ENCODE results near the gene DGKD.

Gene DGKD

DNA sequence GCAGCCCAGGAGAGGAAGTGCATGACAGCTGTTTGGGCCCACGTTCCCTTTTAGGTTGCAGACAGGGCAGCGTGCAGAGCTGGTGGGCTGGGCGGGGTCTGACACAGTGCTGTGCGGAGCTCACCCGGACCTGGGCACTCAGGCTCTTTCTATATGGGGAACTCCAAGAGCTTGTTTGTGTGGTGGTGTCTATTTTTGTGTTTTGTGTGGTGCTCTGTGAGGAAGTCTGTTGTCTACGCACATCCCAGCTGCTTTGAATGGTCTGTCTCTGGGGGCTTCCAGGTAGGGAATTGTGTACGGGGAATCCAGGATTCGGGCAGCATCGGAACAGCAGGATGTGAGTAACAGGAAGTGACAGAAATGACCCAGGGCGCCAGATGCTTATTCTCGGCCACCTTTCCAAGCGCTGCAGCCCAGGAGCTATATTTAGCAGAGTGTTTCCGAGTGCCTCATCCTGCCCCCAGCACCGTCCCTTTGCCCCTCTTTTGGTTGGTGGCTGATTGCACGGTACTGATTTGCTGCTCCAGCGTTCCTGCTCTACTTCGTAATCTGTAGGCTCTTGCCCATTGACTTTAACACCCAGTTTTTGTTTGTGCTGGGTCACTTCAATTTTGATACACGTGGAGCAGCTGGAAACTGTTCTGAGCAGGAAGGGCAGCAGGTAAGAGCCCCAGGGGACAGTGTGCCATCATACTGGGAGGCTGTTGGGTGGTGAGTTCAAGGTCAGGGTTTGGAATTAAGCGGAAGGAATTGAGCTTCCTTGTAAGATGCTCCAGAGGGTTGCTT is 64.7 kb downstream of the DGKD start:
- Histone ChIP-seq H3K9me3 (ENCODE audit: insufficient read depth, low read length) (no peaks in the 10 kb centered on the region), H3K4me1 (ENCODE audit: insufficient read depth, insufficient read length) (peaks cover 2% of the 10 kb centered on the region), H3K9ac (ENCODE audit: insufficient read length, low read depth) (no peak overlapping the region), H3K4me3 (ENCODE audit: insufficient read length, low read depth) (no peak overlapping the region), H3K36me3 (ENCODE audit: insufficient read depth, insufficient read length, low read length) (no peaks in the 10 kb centered on the region), H3K27me3 (ENCODE audit: insufficient read depth, insufficient read length) (no peaks in the 10 kb centered on the region)
- no peak for DNase-seq (ENCODE audit: low read depth, low spot score)
- no peak for TF ChIP-seq YY1 (IDR thresholded peaks at IDR 0.05; ENCODE audit: insufficient read depth, insufficient read length)
- no peak for TF ChIP-seq ZNF274 (IDR thresholded peaks at IDR 0.05; ENCODE audit: low read depth, low read length)
- no peak for TF ChIP-seq SUZ12 (IDR thresholded peaks at IDR 0.05; ENCODE audit: extremely low read depth, insufficient read depth, insufficient read length)

DNA sequence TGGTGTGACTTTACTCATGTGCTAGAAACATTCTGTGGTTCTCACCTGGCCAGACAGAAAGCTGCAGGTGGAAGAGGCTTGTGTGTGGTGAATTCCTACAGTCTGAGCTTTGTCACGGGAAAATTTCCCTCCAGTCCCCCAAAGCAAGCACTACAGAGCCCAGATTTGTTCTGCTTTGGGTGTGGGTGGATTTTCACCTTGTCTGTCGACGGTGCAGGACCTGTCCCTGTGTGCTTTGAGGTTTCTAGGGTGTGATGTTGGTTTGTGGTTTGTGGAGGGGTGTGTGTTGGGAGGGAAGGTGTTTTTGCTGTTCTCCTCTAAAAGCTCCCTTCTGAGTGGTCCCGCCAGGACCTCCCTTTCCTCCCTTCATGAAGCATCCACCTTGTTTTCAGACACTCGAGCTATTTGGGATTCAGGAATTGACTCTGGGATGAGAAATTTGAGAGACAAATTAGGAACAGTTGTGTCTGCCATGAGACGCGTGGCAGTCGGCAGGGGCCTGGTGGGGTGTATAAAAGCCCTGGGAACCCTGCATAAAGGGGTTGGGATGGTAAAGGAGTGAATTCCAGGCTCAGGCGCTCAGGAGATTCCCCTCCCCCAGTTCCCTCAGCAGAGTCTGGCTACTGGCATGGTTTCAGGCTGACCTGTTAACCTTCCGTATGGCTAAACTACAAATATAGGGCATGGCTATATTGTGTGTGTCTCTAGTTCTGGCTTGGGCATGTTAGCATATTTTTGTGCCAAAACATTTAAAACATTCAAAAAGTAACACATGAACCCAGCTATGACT is 65.5 kb downstream of the DGKD start:
- TF ChIP-seq ZNF274 (IDR thresholded peaks at IDR 0.05; ENCODE audit: low read depth, low read length) (no peak), SUZ12 (IDR thresholded peaks at IDR 0.05; ENCODE audit: extremely low read depth, insufficient read depth, insufficient read length) (no peak), YY1 (IDR thresholded peaks at IDR 0.05; ENCODE audit: insufficient read depth, insufficient read length) (no peak)
- peak; percentile 39 for DNase-seq (ENCODE audit: low read depth, low spot score)
- no peak overlapping the region for H3K4me3 ChIP-seq (ENCODE audit: insufficient read length, low read depth)
- H3K4me1 ChIP-seq (ENCODE audit: insufficient read depth, insufficient read length): peaks cover 2% of the 10 kb centered on the region
- no peaks in the 10 kb centered on the region for H3K9me3 ChIP-seq (ENCODE audit: insufficient read depth, low read length)
- H3K27me3 ChIP-seq (ENCODE audit: insufficient read depth, insufficient read length): no peaks in the 10 kb centered on the region
- no peaks in the 10 kb centered on the region for H3K36me3 ChIP-seq (ENCODE audit: insufficient read depth, insufficient read length, low read length)
- H3K9ac ChIP-seq (ENCODE audit: insufficient read length, low read depth): no peak overlapping the region

- TF ChIP-seq YY1 (IDR thresholded peaks at IDR 0.05; ENCODE audit: insufficient read depth, insufficient read length): no peak
- TF ChIP-seq SUZ12 (IDR thresholded peaks at IDR 0.05; ENCODE audit: extremely low read depth, insufficient read depth, insufficient read length): no peak
- TF ChIP-seq ZNF274 (IDR thresholded peaks at IDR 0.05; ENCODE audit: low read depth, low read length): no peak
- no peak overlapping the region for H3K4me3 ChIP-seq (ENCODE audit: insufficient read length, low read depth)
- H3K9ac ChIP-seq (ENCODE audit: insufficient read length, low read depth): no peak overlapping the region
- no peaks in the 10 kb centered on the region for H3K27me3 ChIP-seq (ENCODE audit: insufficient read depth, insufficient read length)
- no peaks in the 10 kb centered on the region for H3K36me3 ChIP-seq (ENCODE audit: insufficient read depth, insufficient read length, low read length)
- no peak for DNase-seq (ENCODE audit: low read depth, low spot score)
- H3K4me1 ChIP-seq (ENCODE audit: insufficient read depth, insufficient read length): peaks cover 2% of the 10 kb centered on the region
- H3K9me3 ChIP-seq (ENCODE audit: insufficient read depth, low read length): peaks cover 6% of the 10 kb centered on the region
These were observed 67.0 kb downstream of the DGKD start for GRCh38 chr2:233421091-233421816.

- Histone ChIP-seq H3K9ac (ENCODE audit: insufficient read length, low read depth) (no peak overlapping the region), H3K36me3 (ENCODE audit: insufficient read depth, insufficient read length, low read length) (no peaks in the 10 kb centered on the region), H3K27me3 (ENCODE audit: insufficient read depth, insufficient read length) (no peaks in the 10 kb centered on the region), H3K4me3 (ENCODE audit: insufficient read length, low read depth) (no peak overlapping the region), H3K9me3 (ENCODE audit: insufficient read depth, low read length) (peaks cover 15% of the 10 kb centered on the region), H3K4me1 (ENCODE audit: insufficient read depth, insufficient read length) (peaks cover 2% of the 10 kb centered on the region)
- no peak for DNase-seq (ENCODE audit: low read depth, low spot score)
- TF ChIP-seq SUZ12 (IDR thresholded peaks at IDR 0.05; ENCODE audit: extremely low read depth, insufficient read depth, insufficient read length) (no peak), ZNF274 (IDR thresholded peaks at IDR 0.05; ENCODE audit: low read depth, low read length) (no peak), YY1 (IDR thresholded peaks at IDR 0.05; ENCODE audit: insufficient read depth, insufficient read length) (no peak)
These were observed 67.9 kb downstream of the DGKD start for GRCh38 chr2:233422050-233422639.

GRCh38 chr2:233422649-233423551 is 68.6 kb downstream of the DGKD start:
- DNase-seq (ENCODE audit: low read depth, low spot score): no peak
- H3K4me3 ChIP-seq (ENCODE audit: insufficient read length, low read depth): no peak overlapping the region
- no peaks in the 10 kb centered on the region for H3K36me3 ChIP-seq (ENCODE audit: insufficient read depth, insufficient read length, low read length)
- TF ChIP-seq SUZ12 (IDR thresholded peaks at IDR 0.05; ENCODE audit: extremely low read depth, insufficient read depth, insufficient read length) (no peak), ZNF274 (IDR thresholded peaks at IDR 0.05; ENCODE audit: low read depth, low read length) (no peak), YY1 (IDR thresholded peaks at IDR 0.05; ENCODE audit: insufficient read depth, insufficient read length) (no peak)
- H3K4me1 ChIP-seq (ENCODE audit: insufficient read depth, insufficient read length): peaks cover 2% of the 10 kb centered on the region
- H3K27me3 ChIP-seq (ENCODE audit: insufficient read depth, insufficient read length): no peaks in the 10 kb centered on the region
- H3K9ac ChIP-seq (ENCODE audit: insufficient read length, low read depth): no peak overlapping the region
- peaks cover 16% of the 10 kb centered on the region for H3K9me3 ChIP-seq (ENCODE audit: insufficient read depth, low read length)

GRCh38 chr2:233423552-233423860 is 69.2 kb downstream of the DGKD start:
- Histone ChIP-seq H3K27me3 (ENCODE audit: insufficient read depth, insufficient read length) (no peaks in the 10 kb centered on the region), H3K9ac (ENCODE audit: insufficient read length, low read depth) (no peak overlapping the region), H3K4me1 (ENCODE audit: insufficient read depth, insufficient read length) (peaks cover 2% of the 10 kb centered on the region), H3K4me3 (ENCODE audit: insufficient read length, low read depth) (no peak overlapping the region), H3K9me3 (ENCODE audit: insufficient read depth, low read length) (peaks cover 16% of the 10 kb centered on the region), H3K36me3 (ENCODE audit: insufficient read depth, insufficient read length, low read length) (no peaks in the 10 kb centered on the region)
- no peak for DNase-seq (ENCODE audit: low read depth, low spot score)
- TF ChIP-seq SUZ12 (IDR thresholded peaks at IDR 0.05; ENCODE audit: extremely low read depth, insufficient read depth, insufficient read length) (no peak), YY1 (IDR thresholded peaks at IDR 0.05; ENCODE audit: insufficient read depth, insufficient read length) (no peak), ZNF274 (IDR thresholded peaks at IDR 0.05; ENCODE audit: low read depth, low read length) (no peak)

Data from NT2/D1 (cell line).